ENCODE data around the gene SNAP25.

Gene SNAP25

GRCh38 chr20:10253780-10254179 is 35.1 kb downstream of the SNAP25 start:
- ChIA-PET POLR2A (no interaction called here), CTCF (no interaction called here)
- no peak for DNase-seq (ENCODE audit: extremely low spot score)
- no peak for TF ChIP-seq CTCF (IDR thresholded peaks at IDR 0.05; ENCODE audit: control extremely low read depth, extremely low read depth, low read depth, missing control alignments)

GRCh38 chr20:10255846-10256245 is 37.2 kb downstream of the SNAP25 start:
- ChIA-PET CTCF (interaction anchor here (0.8 kb wide), 1 partner anchor 12 kb away, joined by 3 read pairs; no protein-coding TSS in a partner anchor), POLR2A (no interaction called here)
- no peak for TF ChIP-seq CTCF (IDR thresholded peaks at IDR 0.05; ENCODE audit: control extremely low read depth, extremely low read depth, low read depth, missing control alignments)
- DNase-seq (ENCODE audit: extremely low spot score): no peak

- CTCF ChIA-PET: interaction anchor here (1.3 kb wide), 1 partner anchor 9 kb away, joined by 3 read pairs; no protein-coding TSS in a partner anchor
- POLR2A ChIA-PET: no interaction called here
- TF ChIP-seq CTCF (IDR thresholded peaks at IDR 0.05; ENCODE audit: control extremely low read depth, extremely low read depth, low read depth, missing control alignments): no peak
- DNase-seq (ENCODE audit: extremely low spot score): no peak
Measured at GRCh38 chr20:10259166-10259565, 40.5 kb downstream of the SNAP25 start.

- ChIA-PET POLR2A (no interaction called here), CTCF (no interaction called here)
- no peak for DNase-seq (ENCODE audit: extremely low spot score)
- no peak for TF ChIP-seq CTCF (IDR thresholded peaks at IDR 0.05; ENCODE audit: control extremely low read depth, extremely low read depth, low read depth, missing control alignments)
Measured at GRCh38 chr20:10260316-10260715, 41.7 kb downstream of the SNAP25 start.

- ChIA-PET POLR2A (no interaction called here), CTCF (no interaction called here)
- no peak for DNase-seq (ENCODE audit: extremely low spot score)
- TF ChIP-seq CTCF (IDR thresholded peaks at IDR 0.05; ENCODE audit: control extremely low read depth, extremely low read depth, low read depth, missing control alignments): no peak
Measured at GRCh38 chr20:10261702-10262101, 43.1 kb downstream of the SNAP25 start.

GRCh38 chr20:10263385-10264165 is 44.9 kb downstream of the SNAP25 start:
- TF ChIP-seq CTCF (IDR thresholded peaks at IDR 0.05; ENCODE audit: control extremely low read depth, extremely low read depth, low read depth, missing control alignments): no peak
- ChIA-PET CTCF (interaction anchor here (0.8 to 1.3 kb wide), 3 partner anchors 8 to 856 kb away, joined by 3 to 4 read pairs (median 4); no protein-coding TSS in a partner anchor), POLR2A (no interaction called here)
- no peak for DNase-seq (ENCODE audit: extremely low spot score)

All from GM10248 (cell line).